ENCODE measurements around the gene SLC25A33.

- TF ChIP-seq POLR2A (IDR thresholded peaks at IDR 0.05; ENCODE audit: low read length) (no peak), GATA1 (IDR thresholded peaks at IDR 0.05; ENCODE audit: low read depth, low read length) (no peak)
Observed at GRCh38 chr1:9590945-9591668, 51.8 kb downstream of the SLC25A33 start.
